A673 (cell line): Measurements from ENCODE around the gene OST4.

Source experiments
- CTCF ChIP-seq: fragments of 300-800, 200-600 bp; sonication (generic); conservative IDR thresholded peaks from 2 replicates; pipeline ENCODE4 v1.5.1; 2017; ENCODE audit warnings: low read depth, mild to moderate bottlenecking, antibody characterized with exemption, low read length, moderate library complexity, mixed read lengths
- EZH2 ChIP-seq: fragments of 200-600 bp; sonication (generic); IDR thresholded peaks from 2 replicates; pipeline ENCODE4 v1.6.1; 2017; ENCODE audit warnings: borderline replicate concordance, low read depth, mild to moderate bottlenecking, mixed read lengths, antibody characterized with exemption, low read length; ENCODE audit not compliant: poor library complexity, severe bottlenecking

GRCh38 chr2:27079233-27080139 is 8.0 kb upstream of the OST4 start:
- TF ChIP-seq CTCF (no peak), EZH2 (no peak)
